ENCODE measurements around the gene AFF3. TPM values are rescaled to one million over a fixed set of nuclear protein-coding genes. Genes with fewer than 3 reads are reported as not detected.

The AFF3 gene
- total and polyA plus RNA-seq, 7 donors, result 0.46 to 25.0 (median 18.6) TPM

DNA sequence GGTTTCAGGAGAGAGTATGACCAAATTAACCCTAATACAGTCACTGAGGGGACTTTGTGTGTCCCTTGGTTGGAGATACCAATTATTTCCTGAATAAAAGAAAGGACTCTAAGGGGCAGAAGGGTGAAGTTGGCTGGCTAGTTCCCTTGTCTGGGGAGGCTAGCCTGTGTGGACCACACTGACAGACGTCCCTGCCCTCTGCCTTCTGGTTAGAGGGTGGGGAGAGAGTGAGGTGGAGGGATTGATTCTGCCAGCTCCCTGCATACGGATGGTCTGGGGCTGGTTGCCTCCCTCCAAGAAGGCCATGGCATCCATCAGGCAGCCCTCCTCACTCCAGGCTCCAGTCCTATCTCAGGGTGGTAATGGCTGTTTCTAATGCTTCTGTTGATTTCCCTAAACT is 37.4 kb upstream of the AFF3 start:
- Histone ChIP-seq H3K27me3 (no peaks in the 10 kb centered on the region), H3K4me3 (no peak overlapping the region), H3K4me1 (no peaks in the 10 kb centered on the region), H3K9me3 (no peaks in the 10 kb centered on the region), H3K36me3 (no peaks in the 10 kb centered on the region), H3K27ac (no peak overlapping the region)
- intact Hi-C loops (cut with DNase I), result no loop called here
- WGBS, 2 donors, result 64 to 86% methylated on average over 2 of the region's 2 CpGs
- no peak for TF ChIP-seq EP300 (IDR thresholded peaks at IDR 0.05)
- TF ChIP-seq, protein P1, sequence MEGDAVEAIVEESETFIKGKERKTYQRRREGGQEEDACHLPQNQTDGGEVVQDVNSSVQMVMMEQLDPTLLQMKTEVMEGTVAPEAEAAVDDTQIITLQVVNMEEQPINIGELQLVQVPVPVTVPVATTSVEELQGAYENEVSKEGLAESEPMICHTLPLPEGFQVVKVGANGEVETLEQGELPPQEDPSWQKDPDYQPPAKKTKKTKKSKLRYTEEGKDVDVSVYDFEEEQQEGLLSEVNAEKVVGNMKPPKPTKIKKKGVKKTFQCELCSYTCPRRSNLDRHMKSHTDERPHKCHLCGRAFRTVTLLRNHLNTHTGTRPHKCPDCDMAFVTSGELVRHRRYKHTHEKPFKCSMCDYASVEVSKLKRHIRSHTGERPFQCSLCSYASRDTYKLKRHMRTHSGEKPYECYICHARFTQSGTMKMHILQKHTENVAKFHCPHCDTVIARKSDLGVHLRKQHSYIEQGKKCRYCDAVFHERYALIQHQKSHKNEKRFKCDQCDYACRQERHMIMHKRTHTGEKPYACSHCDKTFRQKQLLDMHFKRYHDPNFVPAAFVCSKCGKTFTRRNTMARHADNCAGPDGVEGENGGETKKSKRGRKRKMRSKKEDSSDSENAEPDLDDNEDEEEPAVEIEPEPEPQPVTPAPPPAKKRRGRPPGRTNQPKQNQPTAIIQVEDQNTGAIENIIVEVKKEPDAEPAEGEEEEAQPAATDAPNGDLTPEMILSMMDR (IDR thresholded peaks at IDR 0.05), result no peak
- no peak for TF ChIP-seq POLR2AphosphoS5 (IDR thresholded peaks at IDR 0.05)
- TF ChIP-seq POLR2A (IDR thresholded peaks at IDR 0.05), result no peak
- DNase-seq, result no peak

DNA sequence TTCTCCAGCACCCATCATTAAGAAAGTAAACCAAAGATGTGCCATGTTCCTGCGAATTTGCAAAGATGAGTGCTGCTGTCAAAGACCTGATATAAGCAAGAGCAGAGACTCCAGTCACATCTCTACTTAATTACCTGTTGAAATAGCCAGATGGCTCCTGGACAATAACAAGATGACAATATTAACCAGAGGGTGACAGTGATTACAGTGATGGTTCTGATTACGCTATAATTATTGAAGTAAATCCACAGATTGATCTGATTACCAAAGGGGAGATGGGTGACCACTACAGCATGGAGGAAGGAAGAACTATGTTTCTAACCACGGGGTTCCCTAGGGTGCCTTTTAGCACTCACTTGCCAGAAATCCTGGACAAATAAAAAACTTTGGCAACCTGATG is 36.5 kb upstream of the AFF3 start:
- TF ChIP-seq EP300 (IDR thresholded peaks at IDR 0.05) (no peak), POLR2A (IDR thresholded peaks at IDR 0.05) (no peak), POLR2AphosphoS5 (IDR thresholded peaks at IDR 0.05) (peak in 2 of 4 donors; percentile 51 to 69)
- intact Hi-C loops (cut with DNase I), result no loop called here
- Histone ChIP-seq H3K9me3 (no peaks in the 10 kb centered on the region), H3K36me3 (no peaks in the 10 kb centered on the region), H3K4me1 (no peaks in the 10 kb centered on the region), H3K27ac (no peak overlapping the region), H3K4me3 (no peak overlapping the region), H3K27me3 (no peaks in the 10 kb centered on the region)
- 81 to 86% methylated on average over 3 of the region's 3 CpGs for WGBS, 2 donors
- no peak for DNase-seq

DNA sequence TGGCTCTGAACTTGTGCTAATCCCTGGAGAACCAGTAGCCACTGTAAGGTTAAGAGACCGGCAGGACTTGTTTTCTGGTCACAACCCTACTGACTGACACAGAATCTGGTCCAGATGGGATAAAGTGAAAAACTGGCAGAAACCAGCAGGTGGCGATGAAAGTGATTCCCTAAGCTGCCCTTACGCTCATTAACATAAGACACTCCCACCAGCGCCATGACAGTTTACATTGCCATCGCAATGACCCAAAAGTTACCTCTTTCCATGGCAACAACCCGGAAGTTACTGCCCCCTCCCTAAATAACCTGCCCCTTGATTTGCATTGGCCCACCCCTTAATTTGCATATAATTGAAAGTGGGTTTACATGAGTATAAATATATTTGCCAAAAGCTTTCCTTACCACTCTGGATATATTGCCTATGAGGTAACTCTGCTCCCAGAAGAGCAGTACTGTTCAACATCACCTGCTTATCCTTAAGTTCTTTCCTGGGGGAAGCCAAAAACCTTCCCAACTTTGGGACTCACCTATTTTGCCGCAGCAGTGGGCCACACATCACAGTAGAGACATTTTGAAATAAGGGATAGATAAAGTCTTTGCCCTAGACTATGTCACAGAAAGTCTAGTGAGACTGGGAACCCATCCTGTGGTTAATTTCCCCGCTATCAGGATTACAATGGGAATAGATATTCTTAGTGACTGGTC is 35.8 kb upstream of the AFF3 start:
- Histone ChIP-seq H3K27me3 (no peaks in the 10 kb centered on the region), H3K27ac (no peak overlapping the region), H3K4me3 (no peak overlapping the region), H3K36me3 (no peaks in the 10 kb centered on the region), H3K4me1 (no peaks in the 10 kb centered on the region), H3K9me3 (no peaks in the 10 kb centered on the region)
- intact Hi-C loops (cut with DNase I), result no loop called here
- no peak for DNase-seq
- TF ChIP-seq, protein P1 (IDR thresholded peaks at IDR 0.05), result peak in 1 of 4 experiments; percentile 15
- TF ChIP-seq EP300 (IDR thresholded peaks at IDR 0.05) (no peak), POLR2AphosphoS5 (IDR thresholded peaks at IDR 0.05) (no peak)
- 49 to 58% methylated on average over 8 of the region's 8 CpGs for WGBS, 2 donors

DNA sequence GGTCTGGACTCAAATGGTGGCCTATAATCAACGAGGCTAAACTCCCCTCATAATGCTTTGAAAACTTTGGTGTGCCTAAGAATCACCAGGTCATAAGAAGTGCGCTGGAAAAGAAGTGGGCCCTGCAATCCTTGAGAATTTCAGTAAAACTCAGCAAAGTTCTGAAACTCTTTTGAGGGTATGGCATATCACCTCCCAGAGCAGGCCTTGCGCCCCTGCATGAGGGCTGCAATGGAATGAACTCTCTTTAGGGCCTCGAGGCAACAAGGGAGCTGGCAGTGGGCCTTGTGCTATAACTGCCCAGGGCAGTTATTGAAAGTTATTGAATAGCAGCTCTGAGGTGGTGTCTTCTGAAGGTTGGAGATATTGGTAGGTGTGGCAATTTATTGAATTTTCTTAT is 34.5 kb upstream of the AFF3 start:
- intact Hi-C loops (cut with DNase I), result no loop called here
- no peak for TF ChIP-seq POLR2AphosphoS5 (IDR thresholded peaks at IDR 0.05)
- Histone ChIP-seq H3K4me3 (no peak overlapping the region), H3K36me3 (no peaks in the 10 kb centered on the region), H3K27me3 (no peaks in the 10 kb centered on the region), H3K4me1 (no peaks in the 10 kb centered on the region), H3K27ac (no peak overlapping the region), H3K9me3 (no peaks in the 10 kb centered on the region)
- WGBS, 2 donors, result 69 to 86% methylated on average over 4 of the region's 4 CpGs
- DNase-seq, result no peak

DNA sequence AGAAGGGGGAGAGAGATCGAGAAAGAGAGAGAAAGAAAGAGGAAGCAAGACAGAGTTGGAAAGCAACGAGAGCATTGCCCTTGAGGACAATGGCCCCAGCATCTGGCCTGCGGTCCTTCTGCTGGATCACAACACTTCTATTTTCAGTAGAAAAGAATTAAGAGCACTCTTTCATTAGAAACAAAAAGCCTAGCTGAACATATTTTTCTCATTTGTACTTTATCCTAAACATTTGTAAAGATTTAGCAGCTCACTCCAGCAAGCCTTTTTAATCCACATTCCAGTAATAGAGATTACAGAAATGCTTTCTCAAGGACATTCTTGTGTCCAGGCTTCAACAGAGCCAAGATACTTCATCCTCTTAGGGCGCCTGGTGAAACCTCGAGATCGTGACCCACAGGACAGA is 31.6 kb upstream of the AFF3 start:
- H3K4me1 ChIP-seq, result no peaks in the 10 kb centered on the region
- no peak overlapping the region for H3K4me3 ChIP-seq
- peaks cover 0 to 1% (median 0%) of the 10 kb centered on the region in 4 donors for H3K9me3 ChIP-seq
- DNase-seq, result no peak
- 66 to 73% methylated on average over 6 of the region's 6 CpGs for WGBS, 2 donors
- no peaks in the 10 kb centered on the region for H3K27me3 ChIP-seq
- TF ChIP-seq POLR2A (IDR thresholded peaks at IDR 0.05), result no peak
- no peak for TF ChIP-seq EP300 (IDR thresholded peaks at IDR 0.05)
- TF ChIP-seq POLR2AphosphoS5 (IDR thresholded peaks at IDR 0.05), result no peak
- TF ChIP-seq, protein P1 (IDR thresholded peaks at IDR 0.05), result no peak
- peak overlapping the region in 1 of 4 donors; percentile 60 for H3K27ac ChIP-seq
- no peaks in the 10 kb centered on the region for H3K36me3 ChIP-seq
- intact Hi-C loops (cut with DNase I), result no loop called here

DNA sequence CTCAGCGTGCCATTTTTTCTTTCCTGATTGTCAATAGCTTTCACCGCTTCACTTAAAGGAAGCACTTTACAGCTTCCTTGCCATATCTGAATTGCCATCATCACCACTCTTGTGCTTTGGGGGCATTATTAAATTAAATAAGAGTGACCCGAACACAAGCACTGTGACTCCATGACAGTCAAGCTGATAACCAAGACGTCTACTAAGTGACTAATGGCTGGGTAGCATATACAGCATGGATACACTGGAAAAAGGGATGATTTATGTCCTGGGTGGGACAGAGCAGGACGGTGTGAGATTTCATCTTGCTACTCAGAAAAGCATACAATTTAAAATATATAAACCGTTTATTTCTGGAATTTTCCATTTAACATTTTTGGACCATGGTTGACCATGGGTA is 24.3 kb upstream of the AFF3 start:
- 91 to 92% methylated on average over 6 of the region's 6 CpGs for WGBS, 2 donors
- TF ChIP-seq POLR2A (IDR thresholded peaks at IDR 0.05) (no peak), POLR2AphosphoS5 (IDR thresholded peaks at IDR 0.05) (no peak), EP300 (IDR thresholded peaks at IDR 0.05) (no peak)
- TF ChIP-seq, protein P1 (IDR thresholded peaks at IDR 0.05), result no peak
- Histone ChIP-seq H3K27me3 (no peaks in the 10 kb centered on the region), H3K4me1 (no peaks in the 10 kb centered on the region), H3K4me3 (no peak overlapping the region), H3K36me3 (no peaks in the 10 kb centered on the region), H3K9me3 (peaks cover 0 to 4% (median 0%) of the 10 kb centered on the region in 4 donors), H3K27ac (no peak overlapping the region)
- no peak for DNase-seq
- intact Hi-C loops (cut with DNase I), result no loop called here
